ENCODE measurements around the gene IDH3A. TPM values are rescaled to one million over a fixed set of nuclear protein-coding genes. Genes with fewer than 3 reads are reported as not detected.

The IDH3A gene
- total RNA-seq, 2 donors from 2014 or later, result 34.2 to 43.2 TPM

DNA sequence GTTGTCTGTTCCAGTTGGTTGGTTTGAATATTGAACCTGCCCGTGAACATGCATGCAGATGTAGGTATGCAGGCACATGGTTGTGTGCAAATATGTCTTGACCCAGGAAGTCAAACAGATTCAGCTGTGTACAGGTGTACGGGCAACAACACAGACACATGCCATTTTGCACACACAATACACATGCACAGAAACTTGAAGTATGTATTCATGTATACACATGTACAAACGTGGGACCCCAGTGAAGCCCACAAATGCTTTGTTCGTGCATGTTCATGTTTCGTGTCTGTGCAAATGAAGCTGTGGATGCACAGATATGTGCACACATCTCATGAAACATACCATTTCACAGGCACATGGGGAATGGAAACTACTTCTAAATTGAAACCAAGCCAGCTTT, 30.7 kb downstream of the IDH3A start:
- Histone ChIP-seq H3K9me3 (ENCODE audit: control insufficient read depth, low read length) (no peaks in the 10 kb centered on the region), H3K27ac (ENCODE audit: low read depth, low read length) (no peak overlapping the region), H3K9ac (ENCODE audit: extremely low read depth, low read length, poor library complexity, severe bottlenecking) (no peak overlapping the region), H3K36me3 (ENCODE audit: control insufficient read depth, insufficient read depth, low read length) (no peaks in the 10 kb centered on the region), H3K27me3 (ENCODE audit: control insufficient read depth, insufficient read depth, low read length, poor library complexity, severe bottlenecking) (no peaks in the 10 kb centered on the region), H3K4me3 (ENCODE audit: low read length) (no peak overlapping the region), H3K4me1 (ENCODE audit: control insufficient read depth, insufficient read depth, low read length) (no peaks in the 10 kb centered on the region)
- Mint-ChIP-seq H3K27me3 (ENCODE audit: insufficient read depth) (no peaks in the 10 kb centered on the region), H3K4me1 (no peaks in the 10 kb centered on the region), H3K36me3 (ENCODE audit: low read depth) (no peaks in the 10 kb centered on the region), H3K9me3 (no peaks in the 10 kb centered on the region), H3K4me3 (no peak overlapping the region), H3K27ac (no peak overlapping the region)
- 85 to 86% methylated on average over 3 to 5 of the region's 5 CpGs for WGBS, 2 experiments (ENCODE audit: insufficient coverage in 1 of 2, insufficient read length in 1 of 2)
- DNase-seq, result no peak
- TF ChIP-seq, protein P1, sequence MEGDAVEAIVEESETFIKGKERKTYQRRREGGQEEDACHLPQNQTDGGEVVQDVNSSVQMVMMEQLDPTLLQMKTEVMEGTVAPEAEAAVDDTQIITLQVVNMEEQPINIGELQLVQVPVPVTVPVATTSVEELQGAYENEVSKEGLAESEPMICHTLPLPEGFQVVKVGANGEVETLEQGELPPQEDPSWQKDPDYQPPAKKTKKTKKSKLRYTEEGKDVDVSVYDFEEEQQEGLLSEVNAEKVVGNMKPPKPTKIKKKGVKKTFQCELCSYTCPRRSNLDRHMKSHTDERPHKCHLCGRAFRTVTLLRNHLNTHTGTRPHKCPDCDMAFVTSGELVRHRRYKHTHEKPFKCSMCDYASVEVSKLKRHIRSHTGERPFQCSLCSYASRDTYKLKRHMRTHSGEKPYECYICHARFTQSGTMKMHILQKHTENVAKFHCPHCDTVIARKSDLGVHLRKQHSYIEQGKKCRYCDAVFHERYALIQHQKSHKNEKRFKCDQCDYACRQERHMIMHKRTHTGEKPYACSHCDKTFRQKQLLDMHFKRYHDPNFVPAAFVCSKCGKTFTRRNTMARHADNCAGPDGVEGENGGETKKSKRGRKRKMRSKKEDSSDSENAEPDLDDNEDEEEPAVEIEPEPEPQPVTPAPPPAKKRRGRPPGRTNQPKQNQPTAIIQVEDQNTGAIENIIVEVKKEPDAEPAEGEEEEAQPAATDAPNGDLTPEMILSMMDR (conservative IDR thresholded peaks at IDR 0.05), result no peak

DNA sequence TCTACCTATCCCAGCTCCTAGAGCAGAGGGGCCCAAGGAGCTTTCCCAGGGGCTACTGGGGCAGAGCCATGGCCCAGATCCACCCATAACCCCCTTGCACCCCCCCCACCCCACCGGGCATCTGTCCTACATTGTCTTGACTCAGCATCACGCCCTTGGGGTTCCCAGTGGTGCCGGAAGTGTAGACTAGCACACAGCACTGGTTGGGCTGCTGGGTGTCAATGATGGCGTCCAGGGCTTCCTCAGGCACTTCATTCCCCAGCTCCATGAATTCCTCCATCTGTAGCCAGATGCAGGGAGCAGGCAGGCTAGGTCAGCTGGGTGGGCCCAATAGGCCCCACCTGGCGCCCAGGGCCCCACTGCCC, 33.2 kb downstream of the IDH3A start:
- TF ChIP-seq, protein P1 (conservative IDR thresholded peaks at IDR 0.05), result no peak
- no peaks in the 10 kb centered on the region for H3K27me3 ChIP-seq (ENCODE audit: control insufficient read depth, insufficient read depth, low read length, poor library complexity, severe bottlenecking)
- no peaks in the 10 kb centered on the region for H3K9me3 ChIP-seq (ENCODE audit: control insufficient read depth, low read length)
- no peak overlapping the region for H3K4me3 ChIP-seq (ENCODE audit: low read length)
- Mint-ChIP-seq H3K27me3 (ENCODE audit: insufficient read depth) (peaks cover 4% of the 10 kb centered on the region), H3K4me1 (peaks cover 8% of the 10 kb centered on the region), H3K4me3 (no peak overlapping the region), H3K27ac (no peak overlapping the region), H3K9me3 (peaks cover 2% of the 10 kb centered on the region), H3K36me3 (ENCODE audit: low read depth) (no peaks in the 10 kb centered on the region)
- no peak for DNase-seq
- no peak overlapping the region for H3K9ac ChIP-seq (ENCODE audit: extremely low read depth, low read length, poor library complexity, severe bottlenecking)
- H3K27ac ChIP-seq (ENCODE audit: low read depth, low read length), result no peak overlapping the region
- no peaks in the 10 kb centered on the region for H3K4me1 ChIP-seq (ENCODE audit: control insufficient read depth, insufficient read depth, low read length)
- H3K36me3 ChIP-seq (ENCODE audit: control insufficient read depth, insufficient read depth, low read length), result no peaks in the 10 kb centered on the region
- WGBS, 2 experiments (ENCODE audit: insufficient coverage in 1 of 2, insufficient read length in 1 of 2), result 96 to 100% methylated on average over 1 to 5 of the region's 5 CpGs

DNA sequence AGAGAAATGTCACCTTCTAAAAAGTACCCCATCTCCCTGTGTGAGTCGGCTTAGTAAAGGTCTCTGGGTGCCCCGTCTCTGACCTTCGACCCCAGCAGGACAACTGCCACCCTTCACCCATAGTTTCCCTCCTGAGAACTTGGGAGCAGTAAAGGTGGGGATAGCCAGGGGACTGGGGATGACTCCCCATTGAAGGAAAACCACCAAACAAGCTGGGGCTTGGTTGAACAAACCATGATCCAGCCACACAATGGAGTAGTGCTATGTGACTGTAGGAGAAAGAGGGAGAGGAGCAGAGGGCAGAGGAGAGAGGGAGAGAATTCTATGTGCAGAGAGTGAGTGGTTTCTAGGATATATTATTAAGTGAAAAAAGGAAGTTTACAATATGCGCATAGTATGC, 33.7 kb downstream of the IDH3A start:
- DNase-seq, result no peak
- Histone ChIP-seq H3K4me1 (ENCODE audit: control insufficient read depth, insufficient read depth, low read length) (no peaks in the 10 kb centered on the region), H3K36me3 (ENCODE audit: control insufficient read depth, insufficient read depth, low read length) (no peaks in the 10 kb centered on the region), H3K27me3 (ENCODE audit: control insufficient read depth, insufficient read depth, low read length, poor library complexity, severe bottlenecking) (no peaks in the 10 kb centered on the region), H3K27ac (ENCODE audit: low read depth, low read length) (no peak overlapping the region), H3K9ac (ENCODE audit: extremely low read depth, low read length, poor library complexity, severe bottlenecking) (no peak overlapping the region), H3K9me3 (ENCODE audit: control insufficient read depth, low read length) (no peaks in the 10 kb centered on the region), H3K4me3 (ENCODE audit: low read length) (no peak overlapping the region)
- Mint-ChIP-seq H3K36me3 (ENCODE audit: low read depth) (no peaks in the 10 kb centered on the region), H3K9me3 (peaks cover 2% of the 10 kb centered on the region), H3K27me3 (ENCODE audit: insufficient read depth) (peaks cover 4% of the 10 kb centered on the region), H3K27ac (no peak overlapping the region), H3K4me3 (no peak overlapping the region), H3K4me1 (peaks cover 8% of the 10 kb centered on the region)
- WGBS, 2 experiments (ENCODE audit: insufficient coverage in 1 of 2, insufficient read length in 1 of 2), result 100% methylated on average over 2 to 3 of the region's 4 CpGs
- TF ChIP-seq, protein P1 (conservative IDR thresholded peaks at IDR 0.05), result no peak
